ENCODE measurements around the gene EPHB6. TPM values are rescaled to one million over a fixed set of nuclear protein-coding genes. Genes with fewer than 3 reads are reported as not detected.

The EPHB6 gene
- total and polyA plus RNA-seq, 10 of the 15 experiments (the other 5 are each of a cell fraction or from before 2014, with no cell fraction given): 0.06 to 1.3 (median 0.37) TPM; not detected in 2

DNA sequence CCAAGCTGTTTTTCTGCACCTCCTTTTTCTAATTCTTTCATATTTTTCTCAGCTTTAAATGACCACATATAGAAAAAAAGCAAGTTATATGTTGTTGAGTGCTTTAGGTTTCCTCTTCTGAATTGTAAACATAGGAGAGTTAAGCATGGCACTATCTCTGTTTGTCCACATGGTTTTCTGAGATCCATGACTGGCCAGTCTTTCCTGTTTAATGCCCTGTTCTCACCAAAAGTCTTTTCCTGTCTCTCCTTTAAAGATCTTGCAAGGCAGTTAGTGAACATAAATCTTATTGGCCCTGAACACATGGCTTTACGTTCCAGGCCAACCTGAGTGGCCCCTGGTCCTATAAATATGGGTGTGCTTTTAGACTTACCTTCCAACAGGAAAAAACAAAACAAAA, 59.2 kb downstream of the EPHB6 start:
- DNase-seq (ENCODE audit: low read depth, low spot score): no peak
- no peak for TF ChIP-seq ZNF622 (IDR thresholded peaks at IDR 0.05)
- no peak for TF ChIP-seq ZNF207 (IDR thresholded peaks at IDR 0.05; ENCODE audit: borderline replicate concordance)
- no peak for TF ChIP-seq WRNIP1 (IDR thresholded peaks at IDR 0.05; ENCODE audit: borderline replicate concordance, low read depth, low read length)
- TF ChIP-seq NBN (IDR thresholded peaks at IDR 0.05): no peak
- no peak for TF ChIP-seq FOS (IDR thresholded peaks at IDR 0.05; ENCODE audit: borderline replicate concordance, extremely low read depth, insufficient read length)
- TF ChIP-seq YY1 (IDR thresholded peaks at IDR 0.05; ENCODE audit: low read depth, low read length): no peak
- no peak for TF ChIP-seq TCF12 (IDR thresholded peaks at IDR 0.05; ENCODE audit: low read depth, low read length)
- TF ChIP-seq EP300 (IDR thresholded peaks at IDR 0.05; ENCODE audit: borderline replicate concordance in 1 of 2, control insufficient read depth in 1 of 2, low read depth in 2 of 2, low read length in 2 of 2): no peak
- no peak for TF ChIP-seq GABPA (IDR thresholded peaks at IDR 0.05; ENCODE audit: low read depth)
- TF ChIP-seq SIN3A (IDR thresholded peaks at IDR 0.05; ENCODE audit: low read depth, low read length): no peak
- TF ChIP-seq, protein P1, sequence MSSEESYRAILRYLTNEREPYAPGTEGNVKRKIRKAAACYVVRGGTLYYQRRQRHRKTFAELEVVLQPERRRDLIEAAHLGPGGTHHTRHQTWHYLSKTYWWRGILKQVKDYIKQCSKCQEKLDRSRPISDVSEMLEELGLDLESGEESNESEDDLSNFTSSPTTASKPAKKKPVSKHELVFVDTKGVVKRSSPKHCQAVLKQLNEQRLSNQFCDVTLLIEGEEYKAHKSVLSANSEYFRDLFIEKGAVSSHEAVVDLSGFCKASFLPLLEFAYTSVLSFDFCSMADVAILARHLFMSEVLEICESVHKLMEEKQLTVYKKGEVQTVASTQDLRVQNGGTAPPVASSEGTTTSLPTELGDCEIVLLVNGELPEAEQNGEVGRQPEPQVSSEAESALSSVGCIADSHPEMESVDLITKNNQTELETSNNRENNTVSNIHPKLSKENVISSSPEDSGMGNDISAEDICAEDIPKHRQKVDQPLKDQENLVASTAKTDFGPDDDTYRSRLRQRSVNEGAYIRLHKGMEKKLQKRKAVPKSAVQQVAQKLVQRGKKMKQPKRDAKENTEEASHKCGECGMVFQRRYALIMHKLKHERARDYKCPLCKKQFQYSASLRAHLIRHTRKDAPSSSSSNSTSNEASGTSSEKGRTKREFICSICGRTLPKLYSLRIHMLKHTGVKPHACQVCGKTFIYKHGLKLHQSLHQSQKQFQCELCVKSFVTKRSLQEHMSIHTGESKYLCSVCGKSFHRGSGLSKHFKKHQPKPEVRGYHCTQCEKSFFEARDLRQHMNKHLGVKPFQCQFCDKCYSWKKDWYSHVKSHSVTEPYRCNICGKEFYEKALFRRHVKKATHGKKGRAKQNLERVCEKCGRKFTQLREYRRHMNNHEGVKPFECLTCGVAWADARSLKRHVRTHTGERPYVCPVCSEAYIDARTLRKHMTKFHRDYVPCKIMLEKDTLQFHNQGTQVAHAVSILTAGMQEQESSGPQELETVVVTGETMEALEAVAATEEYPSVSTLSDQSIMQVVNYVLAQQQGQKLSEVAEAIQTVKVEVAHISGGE (CRISPR knock-in tag; IDR thresholded peaks at IDR 0.05): no peak
- no peak for TF ChIP-seq MEF2B (IDR thresholded peaks at IDR 0.05; ENCODE audit: partially characterized antibody, poor library complexity, severe bottlenecking)
- TF ChIP-seq TCF3 (IDR thresholded peaks at IDR 0.05; ENCODE audit: borderline replicate concordance, insufficient read depth, low read depth, low read length): no peak
- no peak for TF ChIP-seq NRF1 (conservative IDR thresholded peaks at IDR 0.05; ENCODE audit: low read depth, low read length)
- no peak overlapping the region for H3K4me3 ChIP-seq
- SMC1A ChIA-PET (ENCODE audit: uncharacterized antibody, unreplicated experiment): no interaction called here
- H3K79me2 ChIP-seq (ENCODE audit: control insufficient read depth, insufficient read depth, low read length): no peaks in the 10 kb centered on the region
- peaks cover 0 to 3% of the 10 kb centered on the region in 2 experiments; a peak in 3 of 4 replicates for H3K27me3 ChIP-seq (replicated peaks in 1 of 2; ENCODE audit: control insufficient read depth in 2 of 2, insufficient read depth in 2 of 2, low read length in 1 of 2)
- no peak for ATAC-seq
- no peak overlapping the region for H3K9ac ChIP-seq (ENCODE audit: control insufficient read depth, insufficient read depth, low read length)
- H3K4me1 ChIP-seq (ENCODE audit: control insufficient read depth, insufficient read depth, low read length): no peaks in the 10 kb centered on the region
- no peaks in the 10 kb centered on the region for H3K9me3 ChIP-seq (replicated peaks; ENCODE audit: control insufficient read depth, insufficient read depth, low read length)
- intact Hi-C loops (cut with micrococcal nuclease; ENCODE audit: unreplicated experiment) (no loop called here), in situ Hi-C loops (cut with MboI) (no loop called here)
- POLR2A ChIA-PET: no interaction called here
- 21% methylated on average over 1 of the region's 1 CpG for WGBS (ENCODE audit: insufficient coverage, insufficient replicate concordance, low lambda C conversion rate, missing lambda C conversion rate)
- H3K27ac ChIP-seq (ENCODE audit: control insufficient read depth, insufficient read depth): no peak overlapping the region
- H3K36me3 ChIP-seq (ENCODE audit: control insufficient read depth in 2 of 2, insufficient read depth in 2 of 2, low read length in 1 of 2): no peaks in the 10 kb centered on the region
- CTCF ChIA-PET: interaction anchor here (0.8 to 1.7 kb wide), 2 partner anchors 10 to 34 kb away, joined by 4 to 5 read pairs; no protein-coding TSS in a partner anchor
- BruUV-seq (replicated peaks): no TSS peak
- H2AFZ ChIP-seq (ENCODE audit: control insufficient read depth, low read depth, low read length): no peak overlapping the region
- no peak for FAIRE-seq
- no peak overlapping the region for H3K4me2 ChIP-seq (ENCODE audit: control insufficient read depth, insufficient read depth)
- RAD21 ChIA-PET (ENCODE audit: unreplicated experiment): no interaction called here
- H4K20me1 ChIP-seq (ENCODE audit: control insufficient read depth, insufficient read depth): no peaks in the 10 kb centered on the region
